ENCODE measurements around the gene CLEC5A.

GRCh38 chr7:141906285-141906684 is 40.5 kb downstream of the CLEC5A start:
- TF ChIP-seq, protein P1, sequence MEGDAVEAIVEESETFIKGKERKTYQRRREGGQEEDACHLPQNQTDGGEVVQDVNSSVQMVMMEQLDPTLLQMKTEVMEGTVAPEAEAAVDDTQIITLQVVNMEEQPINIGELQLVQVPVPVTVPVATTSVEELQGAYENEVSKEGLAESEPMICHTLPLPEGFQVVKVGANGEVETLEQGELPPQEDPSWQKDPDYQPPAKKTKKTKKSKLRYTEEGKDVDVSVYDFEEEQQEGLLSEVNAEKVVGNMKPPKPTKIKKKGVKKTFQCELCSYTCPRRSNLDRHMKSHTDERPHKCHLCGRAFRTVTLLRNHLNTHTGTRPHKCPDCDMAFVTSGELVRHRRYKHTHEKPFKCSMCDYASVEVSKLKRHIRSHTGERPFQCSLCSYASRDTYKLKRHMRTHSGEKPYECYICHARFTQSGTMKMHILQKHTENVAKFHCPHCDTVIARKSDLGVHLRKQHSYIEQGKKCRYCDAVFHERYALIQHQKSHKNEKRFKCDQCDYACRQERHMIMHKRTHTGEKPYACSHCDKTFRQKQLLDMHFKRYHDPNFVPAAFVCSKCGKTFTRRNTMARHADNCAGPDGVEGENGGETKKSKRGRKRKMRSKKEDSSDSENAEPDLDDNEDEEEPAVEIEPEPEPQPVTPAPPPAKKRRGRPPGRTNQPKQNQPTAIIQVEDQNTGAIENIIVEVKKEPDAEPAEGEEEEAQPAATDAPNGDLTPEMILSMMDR (conservative IDR thresholded peaks at IDR 0.05; ENCODE audit: low read length) = no peak
- TF ChIP-seq EZH2phosphoT487 (IDR thresholded peaks at IDR 0.05; ENCODE audit: borderline replicate concordance) = no peak

Measured in Loucy (cell line).